GM23248 (cell line): ENCODE results near the gene AQP12A. TPM values are rescaled to one million over a fixed set of nuclear protein-coding genes. Genes with fewer than 3 reads are reported as not detected.

ENCODE experiments used
- DNase-seq: peaks from one replicate; pipeline ENCODE4 v3.0.0-alpha.2; 2015
- H2AFZ ChIP-seq: fragments of 200-600 bp; sonication (generic); 2 replicates; pipeline ENCODE4 v1.6.1; 2016; ENCODE audit warnings: antibody characterized with exemption
- H3F3A ChIP-seq: fragments of 200-600 bp; sonication (generic); 2 replicates; pipeline ENCODE4 v1.6.1; 2016; ENCODE audit warnings: mild to moderate bottlenecking, antibody characterized with exemption, mixed run types; ENCODE audit not compliant: insufficient read depth
- H3K27ac ChIP-seq: fragments of 200-600 bp; sonication (generic); 2 replicates; pipeline ENCODE4 v1.5.1; 2016; ENCODE audit warnings: mild to moderate bottlenecking
- H3K27me3 ChIP-seq: fragments of 200-600 bp; sonication (generic); replicated peaks from 2 replicates; pipeline ENCODE4 v1.6.1; 2016; ENCODE audit warnings: mild to moderate bottlenecking; ENCODE audit not compliant: insufficient read depth
- H3K36me3 ChIP-seq: fragments of 200-600 bp; sonication (generic); 2 replicates; pipeline ENCODE4 v1.6.1; 2016; ENCODE audit warnings: low read depth, mild to moderate bottlenecking
- H3K4me1 ChIP-seq: fragments of 200-600 bp; sonication (generic); 2 replicates; pipeline ENCODE4 v1.6.1; 2016; ENCODE audit warnings: mild to moderate bottlenecking; ENCODE audit not compliant: insufficient read depth
- H3K4me2 ChIP-seq: fragments of 200-600 bp; sonication (generic); one replicate; pipeline ENCODE4 v1.6.1; 2016; ENCODE audit warnings: mild to moderate bottlenecking; ENCODE audit not compliant: unreplicated experiment
- H3K4me3 ChIP-seq: fragments of 200-600 bp; sonication (generic); 2 replicates; pipeline ENCODE4 v1.5.1; 2016; ENCODE audit warnings: mild to moderate bottlenecking
- H3K79me2 ChIP-seq: fragments of 200-600 bp; sonication (generic); 2 replicates; pipeline ENCODE4 v1.6.1; 2016; ENCODE audit warnings: mild to moderate bottlenecking; ENCODE audit not compliant: insufficient read depth
- H3K9ac ChIP-seq: fragments of 200-600 bp; sonication (generic); 2 replicates; pipeline ENCODE4 v1.6.1; 2016; ENCODE audit warnings: mild to moderate bottlenecking
- H3K9me2 ChIP-seq: fragments of 200-600 bp; sonication (generic); 2 replicates; pipeline ENCODE4 v1.6.1; 2016; ENCODE audit warnings: mixed run types, mild to moderate bottlenecking, moderate library complexity; ENCODE audit not compliant: insufficient read depth
- H3K9me3 ChIP-seq: fragments of 200-600 bp; sonication (generic); one replicate; pipeline ENCODE4 v1.6.1; 2017; ENCODE audit warnings: low read depth
- H4K20me1 ChIP-seq: fragments of 200-600 bp; sonication (generic); 2 replicates; pipeline ENCODE4 v1.6.0; 2016; ENCODE audit not compliant: insufficient read depth
- EZH2 ChIP-seq: fragments of 200-600 bp; sonication (generic); IDR thresholded peaks from 2 replicates; pipeline ENCODE4 v1.6.1; 2018; ENCODE audit warnings: antibody characterized with exemption, mild to moderate bottlenecking; ENCODE audit not compliant: insufficient read depth, poor library complexity, severe bottlenecking
- EZH2phosphoT487 ChIP-seq: fragments of 200-600 bp; sonication (generic); IDR thresholded peaks from 2 replicates; pipeline ENCODE4 v1.6.1; 2018; ENCODE audit warnings: antibody characterized with exemption, moderate library complexity, mild to moderate bottlenecking, low read depth; ENCODE audit not compliant: insufficient read depth
- WGBS, 2 experiments: methylation state at CpG; one replicate each; pipeline ENCODE4 v1.1.6; 2015 to 2017; ENCODE audit warnings: low lambda C conversion rate in 2 of 2, low coverage in 1 of 2; ENCODE audit errors: missing lambda C conversion rate in 2 of 2; 5-methylcytosine and 5-hydroxymethylcytosine counted together
- in situ Hi-C: fragments of 300-500 bp; cut with MboI; formaldehyde crosslinking; loops from 2 replicates; pipeline ENCODE4 v1.15.0; 2020
- polyA plus RNA-seq: library from polyadenylated mRNA; unstranded; fragments of >200 nt; fragmentation: Nextera tagmentation; extraction: Ambion mirVana; gene quantifications from 2 replicates; pipeline ENCODE4 v1.2.1, GENCODE V29; 2016
- total RNA-seq: library from RNA; depleted of rRNA; stranded (reverse); fragments of >200 nt; shearing (Covaris generic); gene quantifications from 2 replicates; pipeline ENCODE4 v1.2.3, GENCODE V29; 2014

Gene AQP12A
- total and polyA plus RNA-seq, 2 experiments from 2014 or later: not detected

- H4K20me1 ChIP-seq: no peaks in the 10 kb centered on the region
- no peak overlapping the region for H2AFZ ChIP-seq
- WGBS, 2 experiments: 42 to 47% methylated on average over 19 of the region's 19 CpGs
- no peak overlapping the region for H3K9ac ChIP-seq
- no peaks in the 10 kb centered on the region for H3F3A ChIP-seq
- H3K27ac ChIP-seq: no peak overlapping the region
- H3K79me2 ChIP-seq: no peaks in the 10 kb centered on the region
- H3K9me2 ChIP-seq: no peaks in the 10 kb centered on the region
- H3K27me3 ChIP-seq: peaks cover 47% of the 10 kb centered on the region
- in situ Hi-C loops: no loop called here
- no peak for TF ChIP-seq EZH2phosphoT487
- TF ChIP-seq EZH2: no peak
- H3K9me3 ChIP-seq: no peaks in the 10 kb centered on the region
- no peak overlapping the region for H3K4me3 ChIP-seq
- no peaks in the 10 kb centered on the region for H3K36me3 ChIP-seq
- no peaks in the 10 kb centered on the region for H3K4me1 ChIP-seq
- H3K4me2 ChIP-seq: no peak overlapping the region
- no peak for DNase-seq
Measured at GRCh38 chr2:240704651-240705050, 13.0 kb downstream of the AQP12A start.

GRCh38 chr2:240705204-240705791 lies 13.6 kb downstream of the AQP12A start:
- Histone ChIP-seq H3K27ac (no peak overlapping the region), H3K4me2 (no peak overlapping the region), H3K4me1 (no peaks in the 10 kb centered on the region), H3K9me2 (no peaks in the 10 kb centered on the region), H4K20me1 (no peaks in the 10 kb centered on the region), H3K79me2 (no peaks in the 10 kb centered on the region), H2AFZ (no peak overlapping the region), H3K9me3 (no peaks in the 10 kb centered on the region), H3K36me3 (no peaks in the 10 kb centered on the region), H3F3A (no peaks in the 10 kb centered on the region), H3K4me3 (no peak overlapping the region), H3K9ac (no peak overlapping the region), H3K27me3 (peaks cover 54% of the 10 kb centered on the region)
- in situ Hi-C loops: no loop called here
- TF ChIP-seq EZH2phosphoT487 (no peak), EZH2 (no peak)
- WGBS, 2 experiments: 59 to 60% methylated on average over 12 of the region's 12 CpGs
- no peak for DNase-seq

- WGBS, 2 experiments: 33 to 35% methylated on average over 15 of the region's 15 CpGs
- DNase-seq: no peak
- Histone ChIP-seq H3K9me3 (no peaks in the 10 kb centered on the region), H3K36me3 (no peaks in the 10 kb centered on the region), H3K4me2 (no peak overlapping the region), H3F3A (no peaks in the 10 kb centered on the region), H3K4me1 (no peaks in the 10 kb centered on the region), H3K27ac (no peak overlapping the region), H2AFZ (no peak overlapping the region), H3K27me3 (peaks cover 56% of the 10 kb centered on the region), H3K4me3 (no peak overlapping the region), H4K20me1 (no peaks in the 10 kb centered on the region), H3K9ac (no peak overlapping the region), H3K79me2 (no peaks in the 10 kb centered on the region), H3K9me2 (no peaks in the 10 kb centered on the region)
- no peak for TF ChIP-seq EZH2phosphoT487
- no peak for TF ChIP-seq EZH2
- in situ Hi-C loops: no loop called here
Measured at GRCh38 chr2:240707043-240707756, 15.5 kb downstream of the AQP12A start.

- Histone ChIP-seq H3K4me2 (no peak overlapping the region), H3K9ac (no peak overlapping the region), H3K9me3 (no peaks in the 10 kb centered on the region), H4K20me1 (no peaks in the 10 kb centered on the region), H3K9me2 (no peaks in the 10 kb centered on the region), H2AFZ (no peak overlapping the region), H3K79me2 (no peaks in the 10 kb centered on the region), H3F3A (no peaks in the 10 kb centered on the region), H3K4me3 (no peak overlapping the region), H3K36me3 (no peaks in the 10 kb centered on the region), H3K27me3 (peaks cover 62% of the 10 kb centered on the region), H3K27ac (no peak overlapping the region), H3K4me1 (no peaks in the 10 kb centered on the region)
- no peak for DNase-seq
- in situ Hi-C loops: no loop called here
- no peak for TF ChIP-seq EZH2
- TF ChIP-seq EZH2phosphoT487: no peak
- 54 to 56% methylated on average over 10 of the region's 10 CpGs for WGBS, 2 experiments
Measured at GRCh38 chr2:240707821-240708220, 16.2 kb downstream of the AQP12A start.
